Mucosa of descending colon (tissue), 3 donors: ENCODE measurements around the gene LETM1. TPM values are rescaled to one million over a fixed set of nuclear protein-coding genes. Genes with fewer than 3 reads are reported as not detected.

ENCODE experiments used
- ATAC-seq: fragments of 200-7000 bp; cut with Tn5 transposase; one replicate; pipeline ENCODE4 v1.9.1; 2020; ENCODE audit warnings: mild to moderate bottlenecking, moderate library complexity
- DNase-seq, 3 donors: peaks; one replicate each; pipeline ENCODE4 v3.0.0-alpha.2; 2020
- H3K36me3 ChIP-seq: fragments of 200-600 bp; one replicate; pipeline ENCODE4 v1.8.0; 2021; ENCODE audit warnings: low read depth, mild to moderate bottlenecking
- H3K4me1 ChIP-seq: fragments of 200-600 bp; one replicate; pipeline ENCODE4 v1.8.0; 2021; ENCODE audit warnings: low read depth, mild to moderate bottlenecking
- H3K4me3 ChIP-seq: fragments of 200-600 bp; one replicate; pipeline ENCODE4 v1.8.0; 2021; ENCODE audit warnings: mild to moderate bottlenecking
- H3K9me3 ChIP-seq: fragments of 200-600 bp; one replicate; pipeline ENCODE4 v1.8.0; 2021; ENCODE audit warnings: mild to moderate bottlenecking
- CTCF ChIP-seq: fragments of 200-600 bp; IDR thresholded peaks from one replicate; pipeline ENCODE4 v1.8.0; 2022; ENCODE audit warnings: antibody characterized with exemption, mild to moderate bottlenecking
- intact Hi-C, 2 donors: fragments of 100-400 bp; cut with DNase I in 1 of 2; cut with micrococcal nuclease in 1 of 2; formaldehyde crosslinking; loops; one replicate each; pipeline versions ENCODE4 v1.11.0 to v1.11.1; 2022; cut with DNase I, micrococcal nuclease
- total RNA-seq, 3 donors: library from RNA; stranded (reverse); fragmentation: NEBNext Ultra II Directional in 2 of 3; extraction: Animal tissue kit (Norgen Biotek cat#: 25700) in 2 of 3; gene quantifications; one replicate each; pipeline versions ENCODE4 v1.2.1 to v1.2.4, GENCODE V29; 2021 to 2023
- donor health status: DM: no; HTN: no; CAD: no; lungs with moderate emphysema.
- donor health status: DM: no; HTN: no; CAD: no.
- donor health status: DM: no; HTN: yes; CAD: no.

Gene LETM1
- total RNA-seq, 3 donors from 2014 or later, result 85.5 to 160 (median 133) TPM

- no peaks in the 10 kb centered on the region for H3K4me1 ChIP-seq
- H3K4me3 ChIP-seq, result no peak overlapping the region
- peaks cover 17% of the 10 kb centered on the region for H3K36me3 ChIP-seq
- DNase-seq (no peak), ATAC-seq (no peak)
- H3K9me3 ChIP-seq, result no peaks in the 10 kb centered on the region
- intact Hi-C loops, result no loop called here
- TF ChIP-seq CTCF, result no peak
Measured at GRCh38 chr4:1830642-1831228, 25.2 kb downstream of the LETM1 start.

- no peak for TF ChIP-seq CTCF
- intact Hi-C loops, result no loop called here
- H3K4me3 ChIP-seq, result no peak overlapping the region
- DNase-seq (no peak), ATAC-seq (no peak)
- no peaks in the 10 kb centered on the region for H3K4me1 ChIP-seq
- no peaks in the 10 kb centered on the region for H3K9me3 ChIP-seq
- H3K36me3 ChIP-seq, result peaks cover 17% of the 10 kb centered on the region
Measured at GRCh38 chr4:1830234-1830633, 25.7 kb downstream of the LETM1 start.

GRCh38 chr4:1826531-1827350 lies 29.2 kb downstream of the LETM1 start:
- H3K9me3 ChIP-seq, result no peaks in the 10 kb centered on the region
- intact Hi-C loops, result no loop called here
- ATAC-seq, result no peak
- no peak overlapping the region for H3K4me3 ChIP-seq
- no peak for DNase-seq
- H3K36me3 ChIP-seq, result peaks cover 12% of the 10 kb centered on the region
- H3K4me1 ChIP-seq, result no peaks in the 10 kb centered on the region
- no peak for TF ChIP-seq CTCF

- intact Hi-C loops, result no loop called here
- Histone ChIP-seq H3K4me1 (no peaks in the 10 kb centered on the region), H3K36me3 (peaks cover 10% of the 10 kb centered on the region), H3K9me3 (no peaks in the 10 kb centered on the region), H3K4me3 (no peak overlapping the region)
- TF ChIP-seq CTCF, result no peak
- ATAC-seq (no peak), DNase-seq (no peak)
Measured at GRCh38 chr4:1825326-1825725, 30.6 kb downstream of the LETM1 start.

GRCh38 chr4:1824746-1825145 lies 31.2 kb downstream of the LETM1 start:
- no peak overlapping the region for H3K4me3 ChIP-seq
- intact Hi-C loops, result no loop called here
- H3K9me3 ChIP-seq, result no peaks in the 10 kb centered on the region
- TF ChIP-seq CTCF, result no peak
- DNase-seq (no peak), ATAC-seq (no peak)
- peaks cover 10% of the 10 kb centered on the region for H3K36me3 ChIP-seq
- no peaks in the 10 kb centered on the region for H3K4me1 ChIP-seq
